ENCODE measurements around the gene MRPL52.
"Not testable (repeated sequence)": the region's sequence is repeated elsewhere in the genome, so short reads cannot be mapped to it uniquely, and the experiment has no call there.

MRPL52 gene

GRCh38 chr14:22811722-22812121, 18.0 kb upstream of the MRPL52 start:
- DNase-seq (ENCODE audit: low spot score) = no peak

GRCh38 chr14:22812744-22813143, 16.9 kb upstream of the MRPL52 start:
- no peak for DNase-seq (ENCODE audit: low spot score)

- no peak for DNase-seq (ENCODE audit: low spot score)
Measured at GRCh38 chr14:22813145-22813544, 16.5 kb upstream of the MRPL52 start.

- no peak for DNase-seq (ENCODE audit: low spot score)
Measured at GRCh38 chr14:22814373-22814772, 15.3 kb upstream of the MRPL52 start.

- no peak for DNase-seq (ENCODE audit: low spot score)
Measured at GRCh38 chr14:22814941-22815713, 14.6 kb upstream of the MRPL52 start, which contains the start of gene SLC7A7. TSS of gene SLC7A7 (minus strand) at chr14:22815435. CDS start at chr14:22813398, 2,037 bp downstream.

GRCh38 chr14:22819151-22819988, 10.3 kb upstream of the MRPL52 start:
- no peak for DNase-seq (ENCODE audit: low spot score)

GRCh38 chr14:22820731-22821130, 9.0 kb upstream of the MRPL52 start:
- no peak for DNase-seq (ENCODE audit: low spot score)

- DNase-seq (ENCODE audit: low spot score) = no peak
Measured at GRCh38 chr14:22821193-22822015, 8.3 kb upstream of the MRPL52 start.

GRCh38 chr14:22822016-22822570, 7.6 kb upstream of the MRPL52 start:
- DNase-seq (ENCODE audit: low spot score) = no peak

- peak; percentile 88 for DNase-seq (ENCODE audit: low spot score)
Measured at GRCh38 chr14:22822571-22823098, 7.1 kb upstream of the MRPL52 start.

GRCh38 chr14:22824711-22825359, 4.9 kb upstream of the MRPL52 start:
- no peak for DNase-seq (ENCODE audit: low spot score)

GRCh38 chr14:22829076-22829660, 519 bp upstream of the MRPL52 start:
- not testable (repeated sequence) for DNase-seq (ENCODE audit: low spot score)

GRCh38 chr14:22830443-22831010, 840 bp downstream of the MRPL52 start:
- DNase-seq (ENCODE audit: low spot score) = no peak

- no peak for DNase-seq (ENCODE audit: low spot score)
Measured at GRCh38 chr14:22835505-22835904, 5.8 kb downstream of the MRPL52 start.

GRCh38 chr14:22836301-22837113, 6.8 kb downstream of the MRPL52 start, which contains the start of gene MMP14:
TSS of gene MMP14 (plus strand) at chr14:22836585. CDS start at chr14:22836818, 233 bp downstream.
- DNase-seq (ENCODE audit: low spot score) = peak; percentile 45

GRCh38 chr14:22837114-22837749, 7.5 kb downstream of the MRPL52 start:
- DNase-seq (ENCODE audit: low spot score) = peak; percentile 36

- DNase-seq (ENCODE audit: low spot score) = no peak
Measured at GRCh38 chr14:22837750-22838538, 8.3 kb downstream of the MRPL52 start.

- DNase-seq (ENCODE audit: low spot score) = no peak
Measured at GRCh38 chr14:22838631-22839041, 8.9 kb downstream of the MRPL52 start.
